Activated CD8-positive, alpha-beta memory T cell treated with anti-CD3 and anti-CD28 coated beads, Interleukin-2, amount 50 U/mL, for 48 hours (primary cell): ENCODE results near the gene MAGEC3.

Source experiments
- DNase-seq: peaks from one replicate; pipeline ENCODE4 v3.0.0-alpha.2; 2020

The MAGEC3 gene

DNA sequence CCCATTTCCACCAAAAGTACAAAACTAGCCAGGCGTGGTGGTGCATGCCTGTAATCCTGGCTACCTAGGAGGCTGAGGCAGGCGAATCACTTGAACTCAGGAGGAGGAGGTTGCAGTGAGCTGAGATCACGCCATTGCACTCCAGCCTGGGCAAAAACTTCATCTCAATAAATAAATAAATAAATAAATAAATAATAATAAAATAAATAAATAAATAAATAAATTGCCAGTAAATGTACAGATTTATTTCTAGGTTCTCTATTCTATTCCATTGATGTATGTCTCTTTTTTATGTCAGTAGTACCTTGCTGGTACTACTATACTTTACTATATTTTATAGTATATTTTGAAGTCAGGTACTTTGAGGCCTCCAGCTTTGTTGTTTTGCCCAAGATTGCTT, 109.2 kb downstream of the MAGEC3 start:
- DNase-seq, result no peak
